Right atrium auricular region (tissue), 2 donors: ENCODE results near the gene NHERF2. TPM values are rescaled to one million over a fixed set of nuclear protein-coding genes. Genes with fewer than 3 reads are reported as not detected.

Source experiments
- DNase-seq: peaks from one replicate; pipeline ENCODE4 v3.0.0-alpha.2; 2019; ENCODE audit warnings: low spot score
- H3K27ac ChIP-seq, 2 donors: fragments of 200-600 bp; sonication (generic); 1 replicate in 1 of 2; 2 replicates in 1 of 2; pipeline ENCODE4 v1.5.1; 2016 to 2019
- H3K27me3 ChIP-seq, 2 donors: fragments of 200-600 bp; sonication (generic); one replicate each; pipeline versions ENCODE4 v1.5.1 to v1.6.0; 2017 to 2019
- H3K36me3 ChIP-seq: fragments of 200-600 bp; sonication (generic); one replicate; pipeline ENCODE4 v1.5.1; 2016
- H3K4me1 ChIP-seq, 2 donors: fragments of 200-600 bp; sonication (generic); one replicate each; pipeline versions ENCODE4 v1.5.1 to v1.6.0; 2017 to 2019
- H3K4me3 ChIP-seq, 2 donors: fragments of 200-600 bp; sonication (generic); 1 replicate in 1 of 2; 2 replicates in 1 of 2; pipeline ENCODE4 v1.5.1; 2017 to 2019; ENCODE audit warnings: mild to moderate bottlenecking in 1 of 2, moderate library complexity in 1 of 2
- H3K9me3 ChIP-seq, 2 donors: fragments of 200-600 bp; sonication (generic); one replicate each; pipeline ENCODE4 v1.5.1; 2019
- total RNA-seq, 2 donors: library from RNA; depleted of rRNA; stranded (reverse); fragments of >200 nt; gene quantifications; one replicate each; pipeline ENCODE4 v1.1.0, GENCODE V29; 2016
- TF ChIP-seq, protein P1 (sequence below), 2 donors: fragments of 200-600 bp; sonication (generic); IDR thresholded peaks; one replicate each; pipeline ENCODE4 v1.5.1; 2019; ENCODE audit warnings: antibody characterized with exemption in 2 of 2

The NHERF2 gene
- total RNA-seq, 2 donors from 2014 or later: 187 to 213 TPM

DNA sequence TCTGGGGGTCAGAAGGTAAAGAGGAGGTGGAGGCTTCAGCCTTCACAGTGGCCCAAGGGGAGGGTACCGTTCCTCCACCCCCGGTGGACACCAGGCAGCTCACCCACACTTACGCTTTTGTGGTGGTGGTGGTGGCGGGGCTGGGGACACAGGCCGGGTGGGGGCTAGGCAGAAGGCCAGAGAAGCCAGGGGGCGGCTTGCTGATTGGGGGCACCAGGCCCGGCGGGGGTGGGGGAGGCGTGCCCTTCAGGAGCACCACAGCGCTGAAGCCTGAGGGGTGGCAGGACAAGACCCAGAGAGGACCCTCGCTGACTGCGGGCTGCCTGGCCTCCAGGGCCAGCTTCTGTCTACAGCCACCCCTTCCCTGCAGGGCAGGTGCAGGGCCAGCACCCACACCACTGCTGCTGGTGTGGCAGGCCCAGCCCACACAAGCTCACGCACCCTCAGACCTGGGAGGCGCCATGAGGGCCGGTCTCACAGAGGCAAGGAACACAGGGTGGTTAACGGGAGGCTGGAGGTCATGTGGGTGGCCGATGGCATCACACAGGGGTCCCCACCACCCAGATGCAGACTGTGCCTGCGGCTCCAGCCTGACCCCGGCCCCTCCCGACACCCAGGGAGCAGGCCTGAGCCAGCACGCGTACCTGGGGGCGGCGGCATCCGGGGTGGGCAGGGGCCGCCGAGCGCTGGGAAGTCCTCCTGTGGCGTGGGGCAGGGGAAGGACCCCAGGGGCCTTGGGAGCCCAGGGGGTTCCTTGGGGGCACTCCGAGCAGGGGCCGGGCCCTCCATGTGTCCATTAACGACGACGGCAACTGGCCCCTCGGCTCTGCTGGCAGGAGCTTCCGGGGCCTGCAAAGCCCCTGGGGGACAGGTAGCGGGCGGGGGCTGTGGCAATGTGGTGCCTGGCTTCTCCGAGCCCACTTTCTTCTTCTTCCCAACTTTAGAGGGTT, 27.6 kb upstream of the NHERF2 start:
- peaks cover 0 to 8% of the 10 kb centered on the region in 2 donors for H3K4me1 ChIP-seq
- no peak overlapping the region for H3K27ac ChIP-seq
- no peaks in the 10 kb centered on the region for H3K9me3 ChIP-seq
- no peak for DNase-seq
- TF ChIP-seq, protein P1, sequence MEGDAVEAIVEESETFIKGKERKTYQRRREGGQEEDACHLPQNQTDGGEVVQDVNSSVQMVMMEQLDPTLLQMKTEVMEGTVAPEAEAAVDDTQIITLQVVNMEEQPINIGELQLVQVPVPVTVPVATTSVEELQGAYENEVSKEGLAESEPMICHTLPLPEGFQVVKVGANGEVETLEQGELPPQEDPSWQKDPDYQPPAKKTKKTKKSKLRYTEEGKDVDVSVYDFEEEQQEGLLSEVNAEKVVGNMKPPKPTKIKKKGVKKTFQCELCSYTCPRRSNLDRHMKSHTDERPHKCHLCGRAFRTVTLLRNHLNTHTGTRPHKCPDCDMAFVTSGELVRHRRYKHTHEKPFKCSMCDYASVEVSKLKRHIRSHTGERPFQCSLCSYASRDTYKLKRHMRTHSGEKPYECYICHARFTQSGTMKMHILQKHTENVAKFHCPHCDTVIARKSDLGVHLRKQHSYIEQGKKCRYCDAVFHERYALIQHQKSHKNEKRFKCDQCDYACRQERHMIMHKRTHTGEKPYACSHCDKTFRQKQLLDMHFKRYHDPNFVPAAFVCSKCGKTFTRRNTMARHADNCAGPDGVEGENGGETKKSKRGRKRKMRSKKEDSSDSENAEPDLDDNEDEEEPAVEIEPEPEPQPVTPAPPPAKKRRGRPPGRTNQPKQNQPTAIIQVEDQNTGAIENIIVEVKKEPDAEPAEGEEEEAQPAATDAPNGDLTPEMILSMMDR (IDR thresholded peaks at IDR 0.05): no peak
- H3K27me3 ChIP-seq: no peaks in the 10 kb centered on the region
- H3K36me3 ChIP-seq: peaks cover 58% of the 10 kb centered on the region
- no peak overlapping the region for H3K4me3 ChIP-seq

DNA sequence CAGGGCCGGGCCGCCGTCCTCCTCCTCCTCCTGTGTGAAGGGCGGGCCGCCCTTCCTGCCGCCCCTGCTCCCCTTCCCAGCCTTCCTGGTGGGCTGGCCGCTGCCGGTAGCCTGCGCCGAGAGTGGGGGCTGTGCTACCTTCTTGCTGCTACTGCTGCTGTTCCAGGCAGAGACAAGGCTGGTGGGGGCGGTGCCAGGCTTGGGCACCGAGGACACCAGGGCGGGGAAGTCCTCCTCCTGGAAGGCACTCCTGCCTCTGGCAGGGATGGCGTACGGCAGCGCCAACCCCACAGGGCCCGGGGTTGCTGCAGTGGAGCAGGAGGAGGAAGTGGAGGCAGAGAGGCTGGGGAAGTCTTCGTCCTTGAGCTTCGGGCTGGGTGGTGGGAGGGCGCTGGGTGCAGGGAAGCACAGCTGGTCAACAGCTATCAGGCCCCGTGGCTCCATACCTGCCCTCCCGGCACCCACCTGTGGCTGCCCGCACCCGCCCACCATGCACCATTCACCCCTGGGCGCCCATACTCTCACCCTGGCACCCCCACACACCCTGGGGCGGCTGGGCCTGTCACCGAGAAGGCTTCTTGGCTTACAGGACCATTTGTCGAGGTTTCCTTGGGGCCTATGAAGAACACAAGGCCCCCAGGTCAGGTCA, 26.7 kb upstream of the NHERF2 start:
- no peak overlapping the region for H3K4me3 ChIP-seq
- peaks cover 58% of the 10 kb centered on the region for H3K36me3 ChIP-seq
- TF ChIP-seq, protein P1 (IDR thresholded peaks at IDR 0.05): no peak
- H3K27ac ChIP-seq: no peak overlapping the region
- no peak for DNase-seq
- peaks cover 0 to 17% of the 10 kb centered on the region in 2 donors for H3K4me1 ChIP-seq
- no peaks in the 10 kb centered on the region for H3K27me3 ChIP-seq
- H3K9me3 ChIP-seq: no peaks in the 10 kb centered on the region

DNA sequence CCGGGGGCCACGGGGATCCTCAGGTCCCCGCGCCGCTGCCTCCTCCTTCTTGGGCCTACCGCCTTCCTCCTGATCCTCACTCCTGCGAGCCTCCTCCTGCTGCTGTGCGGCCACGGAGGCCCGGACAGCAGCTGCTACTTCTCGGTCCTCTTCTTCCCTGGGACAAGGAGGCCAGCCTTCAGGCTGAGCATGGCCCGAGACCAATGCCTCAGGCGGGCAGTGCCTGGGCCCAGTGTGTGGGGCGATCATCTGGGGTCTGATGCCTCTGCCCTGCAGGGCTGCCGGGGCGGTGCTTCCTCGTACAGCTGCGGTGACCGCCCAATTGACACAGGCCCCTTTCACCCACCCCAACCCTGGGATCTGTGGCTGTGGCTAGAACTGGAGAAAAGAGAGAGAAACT, 25.7 kb upstream of the NHERF2 start:
- Histone ChIP-seq H3K27ac (no peak overlapping the region), H3K27me3 (no peaks in the 10 kb centered on the region), H3K4me1 (peaks cover 0 to 27% of the 10 kb centered on the region in 2 donors), H3K9me3 (no peaks in the 10 kb centered on the region), H3K4me3 (no peak overlapping the region), H3K36me3 (peaks cover 58% of the 10 kb centered on the region)
- DNase-seq: no peak
- TF ChIP-seq, protein P1 (IDR thresholded peaks at IDR 0.05): no peak

DNA sequence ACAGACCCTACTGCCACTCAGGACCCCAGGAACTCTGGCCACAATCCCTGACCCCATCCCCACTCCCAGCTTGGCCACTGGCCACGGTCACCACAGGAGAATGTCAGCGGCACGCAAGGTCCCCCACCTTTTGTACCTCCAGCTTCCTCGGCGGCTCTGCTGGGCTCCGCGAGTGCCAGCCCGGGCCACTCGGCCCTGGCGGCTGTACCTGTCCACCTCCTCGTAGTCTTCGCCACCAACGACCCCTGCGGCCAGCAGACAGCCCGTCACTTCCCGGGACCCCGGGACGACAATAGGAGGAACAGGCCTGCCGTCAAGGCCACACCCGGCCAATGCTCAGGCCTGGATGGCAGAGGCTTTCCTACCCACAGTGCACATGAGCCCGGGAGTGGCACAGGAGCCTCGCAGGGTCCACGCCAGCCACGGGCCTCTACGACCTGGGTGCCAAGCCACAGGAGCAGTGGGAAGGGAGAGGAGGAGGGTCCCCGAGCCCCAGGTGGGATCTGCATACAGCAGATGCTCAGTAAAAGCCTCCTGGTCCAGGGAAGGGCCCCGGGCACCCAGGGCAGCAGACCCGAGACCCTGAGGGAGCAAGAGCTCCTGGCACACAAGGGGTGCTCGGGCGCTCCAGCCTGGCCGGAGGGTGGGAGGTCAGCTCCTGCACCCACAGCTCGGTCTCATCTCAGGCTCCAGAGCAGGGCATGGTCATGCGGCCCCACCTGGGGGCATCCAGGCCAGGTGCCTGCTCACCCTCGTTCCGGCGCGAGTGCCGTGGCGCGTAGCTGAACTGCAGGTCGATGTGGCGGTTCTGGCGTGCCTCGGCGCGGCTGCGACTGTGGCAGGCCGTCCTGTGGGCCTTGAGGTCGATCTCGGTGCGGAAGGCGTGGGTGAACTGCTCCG, 25.0 kb upstream of the NHERF2 start:
- no peaks in the 10 kb centered on the region for H3K9me3 ChIP-seq
- DNase-seq: no peak
- no peak overlapping the region for H3K27ac ChIP-seq
- no peaks in the 10 kb centered on the region for H3K27me3 ChIP-seq
- peaks cover 58% of the 10 kb centered on the region for H3K36me3 ChIP-seq
- H3K4me3 ChIP-seq: no peak overlapping the region
- H3K4me1 ChIP-seq: peaks cover 0 to 34% of the 10 kb centered on the region in 2 donors
- TF ChIP-seq, protein P1 (IDR thresholded peaks at IDR 0.05): no peak

DNA sequence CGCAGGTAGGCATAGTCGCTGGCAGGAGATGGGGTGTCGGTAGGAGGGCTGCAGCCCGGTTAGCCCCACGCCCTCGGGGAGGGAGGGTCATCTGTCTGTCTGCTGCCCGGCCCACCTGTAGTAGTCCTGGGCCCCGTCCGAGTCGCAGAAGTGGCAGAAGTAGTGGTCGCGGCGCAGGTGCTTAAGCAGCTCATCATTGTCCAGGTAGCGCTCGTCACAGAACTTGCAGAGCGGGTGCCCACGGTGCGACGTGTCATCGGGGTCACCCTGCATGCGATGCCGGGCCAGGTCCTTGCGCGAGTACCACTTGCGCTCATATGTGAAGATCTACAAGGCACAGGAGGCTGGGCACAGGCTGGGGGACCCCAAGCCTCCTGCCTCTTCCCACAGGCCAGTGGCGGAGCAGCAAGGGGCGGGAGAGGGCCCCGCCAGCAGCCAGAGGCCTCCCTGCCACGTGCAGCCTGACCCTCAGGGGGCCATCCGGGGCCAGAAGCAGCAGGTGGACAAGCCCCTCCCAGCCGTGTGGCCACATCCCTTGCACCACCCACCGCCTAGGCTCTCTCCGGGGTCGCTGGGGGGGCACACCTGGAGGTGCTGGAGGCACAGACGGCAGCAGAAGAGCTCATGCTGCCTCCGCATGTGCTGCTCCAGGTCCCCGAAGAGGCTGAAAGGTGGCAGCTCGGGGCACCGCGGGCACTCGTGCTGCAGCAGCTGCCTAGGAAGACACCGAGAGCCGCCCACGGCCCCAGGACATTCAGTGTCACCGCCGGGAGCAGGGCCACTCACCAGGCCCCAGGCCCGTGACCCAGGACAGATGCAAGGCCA, 24.1 kb upstream of the NHERF2 start:
- DNase-seq: no peak
- no peak overlapping the region for H3K27ac ChIP-seq
- TF ChIP-seq, protein P1 (IDR thresholded peaks at IDR 0.05): no peak
- no peak overlapping the region for H3K4me3 ChIP-seq
- no peaks in the 10 kb centered on the region for H3K27me3 ChIP-seq
- H3K9me3 ChIP-seq: no peaks in the 10 kb centered on the region
- peaks cover 54% of the 10 kb centered on the region for H3K36me3 ChIP-seq
- peaks cover 0 to 43% of the 10 kb centered on the region in 2 donors for H3K4me1 ChIP-seq
